Duodenal mucosa (tissue), 2 donors: ENCODE data around the gene VSTM2B.

Experiments
- H3K27ac ChIP-seq: one replicate; pipeline ENCODE4 v1.7.0; 2013; ENCODE audit warnings: low read depth, low read length
- H3K27me3 ChIP-seq, 2 donors: one replicate each; pipeline ENCODE4 v1.7.0; 2013; ENCODE audit warnings: low read length in 2 of 2, control low read depth in 1 of 2; ENCODE audit not compliant: insufficient read depth in 2 of 2, control insufficient read depth in 1 of 2
- H3K36me3 ChIP-seq, 2 donors: one replicate each; pipeline ENCODE4 v1.7.0; 2013; ENCODE audit warnings: low read length in 2 of 2, control low read depth in 1 of 2; ENCODE audit not compliant: insufficient read depth in 2 of 2, control insufficient read depth in 1 of 2
- H3K4me1 ChIP-seq, 2 donors: one replicate each; pipeline ENCODE4 v1.7.0; 2013; ENCODE audit warnings: low read length in 2 of 2, control low read depth in 1 of 2; ENCODE audit not compliant: insufficient read depth in 2 of 2, control insufficient read depth in 1 of 2
- H3K4me3 ChIP-seq, 2 donors: one replicate each; pipeline ENCODE4 v1.7.0; 2013; ENCODE audit warnings: low read length in 2 of 2, low read depth in 1 of 2
- H3K9ac ChIP-seq, 2 donors: one replicate each; pipeline ENCODE4 v1.7.0; 2013; ENCODE audit warnings: low read length in 2 of 2, low read depth in 1 of 2
- H3K9me3 ChIP-seq, 2 donors: one replicate each; pipeline ENCODE4 v1.7.0; 2013; ENCODE audit warnings: low read length in 2 of 2, control low read depth in 1 of 2; ENCODE audit not compliant: control insufficient read depth in 1 of 2

Gene VSTM2B

DNA sequence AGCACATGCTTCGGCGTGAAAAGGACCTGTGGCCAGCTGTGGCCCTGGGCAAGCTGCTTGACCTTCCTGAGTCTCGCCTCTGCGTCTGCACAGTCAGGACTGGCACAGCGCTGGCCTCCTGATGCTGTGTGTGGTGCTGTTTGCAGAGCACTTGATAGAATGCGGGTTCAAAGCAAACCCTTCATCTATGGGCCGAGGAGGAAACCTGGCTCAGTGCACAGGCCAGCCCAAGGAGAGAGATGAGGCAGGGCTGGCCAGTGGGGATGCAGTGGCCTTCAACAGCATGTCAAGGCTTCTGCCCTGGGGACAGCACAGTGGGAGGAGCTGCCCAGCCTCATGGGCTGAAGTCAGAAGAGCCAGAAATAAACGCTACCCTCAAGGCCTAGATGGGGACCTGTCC lies 21.3 kb upstream of the VSTM2B start:
- Histone ChIP-seq H3K9me3 (no peaks in the 10 kb centered on the region), H3K27me3 (no peaks in the 10 kb centered on the region), H3K36me3 (no peaks in the 10 kb centered on the region), H3K4me1 (no peaks in the 10 kb centered on the region), H3K27ac (no peak overlapping the region), H3K9ac (no peak overlapping the region), H3K4me3 (no peak overlapping the region)

DNA sequence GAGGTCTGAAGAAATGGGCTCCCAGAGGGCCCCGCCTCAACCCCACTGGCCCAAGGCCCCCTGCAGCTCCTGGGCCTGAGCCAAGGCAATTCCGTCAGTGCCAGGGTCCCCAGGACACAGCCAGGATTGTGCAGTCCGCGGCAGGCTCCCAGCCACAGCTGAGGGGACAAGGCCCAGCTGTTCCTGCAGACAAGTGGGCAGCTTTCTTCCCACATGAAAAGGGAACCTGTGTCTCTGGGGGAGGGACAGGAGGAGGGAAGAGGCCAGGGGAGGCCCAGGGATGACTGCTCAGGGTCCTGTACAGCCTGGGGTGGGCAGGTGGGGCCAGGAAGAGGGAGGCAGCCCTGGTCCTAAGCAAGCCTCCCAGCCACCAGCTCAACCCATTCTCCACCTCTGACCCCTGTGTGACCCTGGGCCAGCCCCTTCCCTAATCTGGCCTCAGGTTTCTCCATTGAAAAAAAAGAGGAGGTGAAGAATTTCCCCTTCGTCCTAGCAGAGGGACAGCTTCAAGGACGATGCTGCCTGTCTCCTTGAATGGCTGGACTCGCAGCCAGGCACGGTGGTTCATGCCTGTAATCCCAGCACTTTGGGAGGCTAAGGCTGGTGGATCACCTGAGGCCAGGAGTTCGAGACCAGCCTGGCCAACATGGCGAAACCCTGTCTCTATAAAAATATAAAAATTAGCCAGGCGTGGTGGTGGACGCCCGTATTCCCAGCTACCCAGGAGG lies 20.5 kb upstream of the VSTM2B start:
- H3K27me3 ChIP-seq, result no peaks in the 10 kb centered on the region
- no peaks in the 10 kb centered on the region for H3K36me3 ChIP-seq
- no peak overlapping the region for H3K27ac ChIP-seq
- no peak overlapping the region for H3K9ac ChIP-seq
- H3K4me1 ChIP-seq, result no peaks in the 10 kb centered on the region
- no peak overlapping the region for H3K4me3 ChIP-seq
- H3K9me3 ChIP-seq, result no peaks in the 10 kb centered on the region

DNA sequence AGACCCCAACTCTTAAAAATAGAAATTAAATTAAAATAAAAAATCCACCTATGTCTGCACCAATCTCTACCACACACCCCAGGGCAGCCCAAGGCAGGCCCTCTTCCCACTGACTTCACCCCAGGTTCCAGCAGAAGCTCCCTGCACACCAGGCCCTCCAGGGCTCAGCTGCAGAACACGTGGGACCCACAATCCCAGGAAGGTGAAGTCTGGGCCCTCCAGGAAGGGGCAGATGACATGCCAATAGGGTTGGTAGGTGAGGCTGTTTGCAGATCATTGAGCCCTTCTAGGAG lies 19.2 kb upstream of the VSTM2B start:
- Histone ChIP-seq H3K9ac (no peak overlapping the region), H3K4me3 (no peak overlapping the region), H3K36me3 (no peaks in the 10 kb centered on the region), H3K27ac (no peak overlapping the region), H3K9me3 (no peaks in the 10 kb centered on the region), H3K4me1 (no peaks in the 10 kb centered on the region), H3K27me3 (no peaks in the 10 kb centered on the region)

DNA sequence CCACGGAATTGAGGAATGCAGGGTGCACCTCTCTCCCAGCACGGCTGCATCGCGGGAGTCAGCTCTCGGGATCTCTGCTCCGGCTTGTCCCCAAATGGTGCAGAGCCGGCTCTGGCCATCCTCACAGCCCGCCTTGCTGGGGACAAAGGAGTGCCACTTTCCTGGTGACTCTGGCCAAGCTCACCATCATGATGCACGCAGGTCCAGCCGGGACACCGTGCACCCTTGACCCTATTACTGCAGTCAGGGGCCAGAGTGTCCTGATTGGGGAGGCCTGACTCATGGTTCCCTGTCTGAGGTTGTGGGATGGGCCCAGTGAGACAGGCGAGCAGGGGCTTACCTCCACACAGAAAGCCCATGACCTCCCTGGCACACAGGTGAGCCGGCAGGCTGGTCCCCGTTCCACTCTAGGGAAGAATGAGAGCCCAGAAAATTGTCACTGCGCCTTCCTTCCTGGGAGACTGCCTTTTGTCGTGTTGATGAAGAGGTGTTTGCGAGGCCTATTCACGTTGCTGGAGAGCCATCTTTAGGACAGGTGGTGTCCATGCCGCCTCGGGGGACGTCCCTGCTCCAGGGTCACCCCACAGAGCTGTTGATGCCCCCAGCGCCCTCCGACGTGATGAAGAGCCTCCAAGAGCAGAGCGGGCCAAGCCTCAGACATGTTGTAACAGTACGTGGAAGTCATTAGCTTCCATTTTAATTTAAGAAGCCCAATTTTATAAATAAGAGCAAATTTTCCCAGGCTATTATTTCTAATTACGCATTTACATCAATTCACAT lies 18.5 kb upstream of the VSTM2B start:
- Histone ChIP-seq H3K4me3 (no peak overlapping the region), H3K4me1 (no peaks in the 10 kb centered on the region), H3K9ac (no peak overlapping the region), H3K9me3 (no peaks in the 10 kb centered on the region), H3K27ac (no peak overlapping the region), H3K36me3 (no peaks in the 10 kb centered on the region), H3K27me3 (no peaks in the 10 kb centered on the region)

DNA sequence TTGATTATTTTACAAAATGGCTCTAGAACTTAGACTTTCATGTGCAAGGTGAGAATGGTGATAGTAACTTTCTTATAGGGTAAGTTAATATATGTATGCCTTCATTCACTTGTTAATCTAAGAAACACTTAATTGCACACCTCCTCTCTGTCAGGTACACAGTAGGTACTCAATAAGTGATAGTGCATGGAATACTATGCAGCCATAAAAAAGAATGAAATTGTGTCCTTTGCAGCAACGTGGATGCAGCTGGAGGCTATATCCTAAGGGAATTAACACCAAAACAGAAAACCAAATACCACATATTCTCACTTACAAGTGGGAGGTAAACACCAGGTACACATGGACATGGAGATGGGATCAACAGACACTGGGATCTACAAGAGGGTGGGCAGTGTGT lies 17.6 kb upstream of the VSTM2B start:
- no peak overlapping the region for H3K9ac ChIP-seq
- no peak overlapping the region for H3K27ac ChIP-seq
- H3K4me3 ChIP-seq, result no peak overlapping the region
- no peaks in the 10 kb centered on the region for H3K9me3 ChIP-seq
- no peaks in the 10 kb centered on the region for H3K4me1 ChIP-seq
- H3K36me3 ChIP-seq, result no peaks in the 10 kb centered on the region
- no peaks in the 10 kb centered on the region for H3K27me3 ChIP-seq

DNA sequence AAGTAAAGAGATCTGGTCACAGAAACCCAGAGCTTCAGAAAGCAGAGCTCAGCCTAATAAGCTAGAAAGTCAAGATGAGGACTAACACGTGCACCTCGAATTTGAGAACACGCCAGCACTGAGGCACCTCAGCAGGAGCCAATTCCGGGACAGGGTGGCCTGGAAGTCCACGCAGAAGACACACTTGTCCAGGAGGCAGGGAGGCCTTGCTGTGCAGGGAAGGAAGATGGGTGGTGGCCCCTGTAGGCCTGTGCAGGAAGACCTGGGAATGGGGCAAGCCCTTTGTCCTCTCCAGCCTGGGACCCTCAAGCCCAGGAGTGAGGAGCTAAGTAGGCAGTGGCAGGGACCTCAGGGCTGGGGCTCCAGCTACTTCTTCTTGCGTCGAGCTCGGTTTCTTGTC lies 16.3 kb upstream of the VSTM2B start:
- Histone ChIP-seq H3K9me3 (no peaks in the 10 kb centered on the region), H3K4me3 (no peak overlapping the region), H3K9ac (no peak overlapping the region), H3K36me3 (no peaks in the 10 kb centered on the region), H3K27me3 (no peaks in the 10 kb centered on the region), H3K4me1 (no peaks in the 10 kb centered on the region), H3K27ac (no peak overlapping the region)

DNA sequence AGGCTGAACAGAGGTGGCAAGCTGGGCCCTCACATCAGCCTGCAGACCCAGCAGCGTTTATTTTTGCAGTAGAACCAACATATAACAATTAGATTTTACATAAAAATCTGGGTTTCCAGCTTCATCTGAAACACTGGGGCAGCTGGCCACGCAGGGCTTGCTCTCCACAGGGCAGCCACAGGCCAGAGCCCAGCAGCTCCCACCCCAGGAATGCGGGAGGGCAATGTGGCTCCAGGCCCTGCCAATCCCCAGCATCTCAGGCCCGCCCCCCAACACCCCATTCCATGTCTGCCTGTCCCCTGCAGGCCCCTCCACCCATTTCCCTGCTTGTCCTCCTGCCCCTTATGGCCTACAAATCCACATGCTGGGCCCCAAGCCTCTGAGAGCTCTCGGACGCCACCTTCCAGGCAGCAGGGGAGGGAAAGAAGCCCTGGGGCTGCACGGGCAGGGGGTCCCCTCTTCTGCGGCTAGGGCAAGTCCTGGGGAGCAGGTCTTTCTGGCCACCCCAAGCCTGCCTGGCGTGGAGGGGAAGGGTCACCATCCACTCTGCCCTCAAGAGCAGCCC lies 15.0 kb upstream of the VSTM2B start:
- Histone ChIP-seq H3K4me3 (no peak overlapping the region), H3K27me3 (no peaks in the 10 kb centered on the region)

DNA sequence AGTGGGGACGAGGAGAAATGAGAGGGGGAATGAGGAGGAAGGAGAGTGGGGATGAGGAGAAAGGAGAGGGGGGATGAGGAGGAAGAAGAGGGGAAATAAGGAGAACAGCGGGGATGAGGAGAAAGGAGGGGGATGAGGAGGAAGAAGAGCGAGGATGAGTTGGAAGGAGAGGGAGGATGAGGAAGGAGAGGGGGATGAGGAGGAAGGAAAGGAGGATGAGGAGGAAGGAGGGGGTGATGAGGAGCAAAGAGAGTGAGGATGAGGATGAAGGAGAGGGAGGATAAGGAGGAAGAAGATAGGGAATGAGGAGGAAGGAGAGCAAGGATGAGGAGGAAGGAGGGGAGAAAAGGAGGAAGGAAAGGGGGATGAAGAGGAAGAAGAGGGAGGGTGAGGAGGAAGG lies 14.0 kb upstream of the VSTM2B start:
- H3K36me3 ChIP-seq, result no peaks in the 10 kb centered on the region
- H3K9ac ChIP-seq, result no peak overlapping the region
- no peaks in the 10 kb centered on the region for H3K27me3 ChIP-seq
- H3K9me3 ChIP-seq, result no peaks in the 10 kb centered on the region
- no peak overlapping the region for H3K27ac ChIP-seq
- H3K4me3 ChIP-seq, result no peak overlapping the region
- H3K4me1 ChIP-seq, result no peaks in the 10 kb centered on the region

More for the DNA sequence above, 15.0 kb upstream of the VSTM2B start:
- Histone ChIP-seq H3K4me1 (no peaks in the 10 kb centered on the region), H3K9me3 (no peaks in the 10 kb centered on the region), H3K36me3 (no peaks in the 10 kb centered on the region), H3K9ac (no peak overlapping the region), H3K27ac (no peak overlapping the region)

DNA sequence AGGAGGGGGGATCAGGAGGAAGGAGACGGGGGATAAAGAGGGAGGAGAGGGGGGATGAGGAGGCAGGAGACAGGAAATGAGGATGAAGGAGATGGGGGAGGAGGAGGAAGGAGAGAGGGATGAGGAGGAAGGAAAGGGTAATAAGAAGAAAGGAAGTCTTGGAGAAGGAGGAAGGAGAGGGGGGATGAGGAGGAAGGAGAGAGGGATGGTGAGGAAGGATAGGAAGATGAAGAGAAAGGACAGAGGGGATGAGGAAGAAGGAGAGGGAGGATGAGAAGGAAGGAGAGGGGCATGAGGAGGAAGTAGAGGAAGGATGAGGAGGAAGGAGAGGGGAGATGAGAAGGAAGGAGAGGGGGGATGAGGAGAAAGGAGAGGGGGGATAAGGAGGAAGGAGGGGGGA lies 13.0 kb upstream of the VSTM2B start:
- H3K27me3 ChIP-seq, result no peaks in the 10 kb centered on the region

DNA sequence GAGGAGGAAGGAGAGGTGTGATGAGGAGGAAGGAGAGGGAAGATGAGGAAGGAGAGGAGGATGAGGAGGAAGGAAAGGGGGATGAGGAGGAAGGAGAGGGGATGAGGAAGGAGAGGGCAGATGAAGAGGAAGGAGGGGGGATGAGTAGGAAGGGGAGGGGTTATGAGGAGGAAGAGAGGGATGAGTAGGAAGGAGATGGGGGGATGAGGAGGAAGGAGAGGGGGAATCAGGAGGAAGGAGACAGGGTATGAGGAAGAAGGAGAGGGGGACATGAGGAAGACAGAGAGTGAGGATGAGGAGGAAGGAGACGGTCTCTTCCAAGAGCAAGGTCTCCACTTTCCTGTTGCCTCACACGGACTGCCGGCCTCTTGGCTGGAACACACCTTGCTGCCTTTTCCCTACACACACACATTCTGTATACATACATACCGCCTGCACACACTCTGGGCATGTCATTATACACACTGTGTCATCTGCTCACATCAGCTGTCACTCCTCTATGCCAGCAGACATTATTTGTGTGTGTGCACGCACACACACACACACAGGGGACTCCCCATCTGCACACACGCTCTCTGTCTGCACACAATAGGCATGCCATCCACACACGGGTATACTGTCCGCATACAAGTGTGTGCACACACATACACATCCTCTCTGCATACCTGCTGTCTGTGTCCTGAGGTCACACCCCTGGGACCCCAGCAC lies 11.1 kb upstream of the VSTM2B start:
- H3K27me3 ChIP-seq, result no peaks in the 10 kb centered on the region
- no peaks in the 10 kb centered on the region for H3K36me3 ChIP-seq
- no peaks in the 10 kb centered on the region for H3K9me3 ChIP-seq
- H3K4me1 ChIP-seq, result no peaks in the 10 kb centered on the region
- no peak overlapping the region for H3K9ac ChIP-seq
- H3K4me3 ChIP-seq, result no peak overlapping the region
- H3K27ac ChIP-seq, result no peak overlapping the region

More for the DNA sequence above, 13.0 kb upstream of the VSTM2B start:
- H3K9ac ChIP-seq, result no peak overlapping the region
- H3K4me3 ChIP-seq, result no peak overlapping the region
- no peak overlapping the region for H3K27ac ChIP-seq
- H3K4me1 ChIP-seq, result no peaks in the 10 kb centered on the region
- no peaks in the 10 kb centered on the region for H3K36me3 ChIP-seq
- no peaks in the 10 kb centered on the region for H3K9me3 ChIP-seq
